ENCODE data around the gene KLRF1. TPM values are rescaled to one million over a fixed set of nuclear protein-coding genes. Genes with fewer than 3 reads are reported as not detected.

Gene KLRF1
- total and polyA plus RNA-seq, 2 donors (not counting 1 experiment from before 2014, with no cell fraction given): 1.0 to 1.7 TPM

GRCh38 chr12:9881988-9882387, 54.7 kb downstream of the KLRF1 start:
- no CpG with 5 or more reads among the region's 5 CpGs for WGBS (ENCODE audit: insufficient coverage)
- TF ChIP-seq EZH2 (IDR thresholded peaks at IDR 0.05; ENCODE audit: borderline replicate concordance, insufficient read depth, low read depth, low read length, poor library complexity, severe bottlenecking): no peak
- no peak for TF ChIP-seq CTCF (IDR thresholded peaks at IDR 0.05)
- H3K9ac ChIP-seq (ENCODE audit: low read length): no peak overlapping the region

GRCh38 chr12:9883175-9883574, 55.9 kb downstream of the KLRF1 start:
- no peak overlapping the region for H3K9ac ChIP-seq (ENCODE audit: low read length)
- H3K4me3 ChIP-seq (ENCODE audit: control extremely low read depth in 1 of 5, extremely low read depth in 1 of 5, insufficient read depth in 1 of 5, low read depth in 2 of 5, low read length in 4 of 5): no peak overlapping the region
- intact Hi-C loops (cut with micrococcal nuclease): no loop called here
- no peaks in the 10 kb centered on the region for H4K20me1 ChIP-seq (ENCODE audit: control insufficient read depth, insufficient read depth, low read length, poor library complexity, severe bottlenecking)
- H3K4me3 Mint-ChIP-seq: no peak overlapping the region
- peaks cover 0 to 10% of the 10 kb centered on the region in 2 donors for H3K4me1 ChIP-seq (ENCODE audit: control insufficient read depth in 2 of 2, insufficient read depth in 2 of 2, low read length in 2 of 2)
- POLR2A ChIA-PET: no interaction called here
- TF ChIP-seq EZH2 (IDR thresholded peaks at IDR 0.05; ENCODE audit: borderline replicate concordance, insufficient read depth, low read depth, low read length, poor library complexity, severe bottlenecking) (no peak), CTCF (IDR thresholded peaks at IDR 0.05) (no peak)
- no peaks in the 10 kb centered on the region for H3K27me3 ChIP-seq (replicated peaks in 1 of 4; ENCODE audit: control extremely low read depth in 1 of 4, control insufficient read depth in 3 of 4, insufficient read depth in 4 of 4, low read length in 3 of 4)
- peaks cover 6% of the 10 kb centered on the region for H3K4me1 Mint-ChIP-seq
- no peak overlapping the region for H2AFZ ChIP-seq (ENCODE audit: insufficient read depth, low read depth, low read length, poor library complexity, severe bottlenecking)
- H3K36me3 ChIP-seq (replicated peaks in 1 of 2; ENCODE audit: control extremely low read depth in 1 of 2, control insufficient read depth in 1 of 2, extremely low read depth in 1 of 2, insufficient read depth in 2 of 2, low read length in 1 of 2): no peaks in the 10 kb centered on the region
- CTCF ChIA-PET: no interaction called here
- no peak for DNase-seq
- ATAC-seq (ENCODE audit: low read depth): no peak
- no peaks in the 10 kb centered on the region for H3K9me3 ChIP-seq (ENCODE audit: control extremely low read depth in 1 of 3, control insufficient read depth in 2 of 3, insufficient read depth in 1 of 3, low read length in 2 of 3)
- no peak overlapping the region for H3K27ac Mint-ChIP-seq
- no peak overlapping the region for H3K27ac ChIP-seq (ENCODE audit: low read length in 2 of 2)
- no peaks in the 10 kb centered on the region for H3K9me3 Mint-ChIP-seq (ENCODE audit: insufficient read depth)
- no peaks in the 10 kb centered on the region for H3K79me2 ChIP-seq (ENCODE audit: control insufficient read depth, insufficient read depth, low read length)
- H3K4me2 ChIP-seq (replicated peaks; ENCODE audit: low read depth, low read length, poor library complexity, severe bottlenecking): no peak overlapping the region
- H3K27me3 Mint-ChIP-seq: no peaks in the 10 kb centered on the region

More at GRCh38 chr12:9881988-9882387, 54.7 kb downstream of the KLRF1 start:
- H3K9me3 Mint-ChIP-seq (ENCODE audit: insufficient read depth): no peaks in the 10 kb centered on the region
- peaks cover 5% of the 10 kb centered on the region for H3K27me3 Mint-ChIP-seq
- H3K27ac Mint-ChIP-seq: no peak overlapping the region
- Histone ChIP-seq H3K27me3 (replicated peaks in 1 of 4; ENCODE audit: control extremely low read depth in 1 of 4, control insufficient read depth in 3 of 4, insufficient read depth in 4 of 4, low read length in 3 of 4) (no peaks in the 10 kb centered on the region), H3K79me2 (ENCODE audit: control insufficient read depth, insufficient read depth, low read length) (no peaks in the 10 kb centered on the region), H2AFZ (ENCODE audit: insufficient read depth, low read depth, low read length, poor library complexity, severe bottlenecking) (no peak overlapping the region), H3K27ac (ENCODE audit: low read length in 2 of 2) (no peak overlapping the region), H3K4me3 (ENCODE audit: control extremely low read depth in 1 of 5, extremely low read depth in 1 of 5, insufficient read depth in 1 of 5, low read depth in 2 of 5, low read length in 4 of 5) (no peak overlapping the region), H3K9me3 (ENCODE audit: control extremely low read depth in 1 of 3, control insufficient read depth in 2 of 3, insufficient read depth in 1 of 3, low read length in 2 of 3) (no peaks in the 10 kb centered on the region), H3K4me1 (ENCODE audit: control insufficient read depth in 2 of 2, insufficient read depth in 2 of 2, low read length in 2 of 2) (peaks cover 0 to 10% of the 10 kb centered on the region in 2 donors), H4K20me1 (ENCODE audit: control insufficient read depth, insufficient read depth, low read length, poor library complexity, severe bottlenecking) (no peaks in the 10 kb centered on the region), H3K4me2 (replicated peaks; ENCODE audit: low read depth, low read length, poor library complexity, severe bottlenecking) (no peak overlapping the region), H3K36me3 (replicated peaks in 1 of 2; ENCODE audit: control extremely low read depth in 1 of 2, control insufficient read depth in 1 of 2, extremely low read depth in 1 of 2, insufficient read depth in 2 of 2, low read length in 1 of 2) (no peaks in the 10 kb centered on the region)
- no peak overlapping the region for H3K4me3 Mint-ChIP-seq
- intact Hi-C loops (cut with micrococcal nuclease): no loop called here
- ChIA-PET CTCF (no interaction called here), POLR2A (no interaction called here)
- DNase-seq: no peak
- no peak for ATAC-seq (ENCODE audit: low read depth)
- H3K4me1 Mint-ChIP-seq: peaks cover 6% of the 10 kb centered on the region

All from B cell (primary cell).